ENCODE data around the gene EXTL2. TPM values are rescaled to one million over a fixed set of nuclear protein-coding genes. Genes with fewer than 3 reads are reported as not detected.
"Not testable (repeated sequence)": the region's sequence is repeated elsewhere in the genome, so short reads cannot be mapped to it uniquely, and the experiment has no call there.

Gene EXTL2
- total RNA-seq, 1 donor from 2014 or later: 31.5 TPM

DNA sequence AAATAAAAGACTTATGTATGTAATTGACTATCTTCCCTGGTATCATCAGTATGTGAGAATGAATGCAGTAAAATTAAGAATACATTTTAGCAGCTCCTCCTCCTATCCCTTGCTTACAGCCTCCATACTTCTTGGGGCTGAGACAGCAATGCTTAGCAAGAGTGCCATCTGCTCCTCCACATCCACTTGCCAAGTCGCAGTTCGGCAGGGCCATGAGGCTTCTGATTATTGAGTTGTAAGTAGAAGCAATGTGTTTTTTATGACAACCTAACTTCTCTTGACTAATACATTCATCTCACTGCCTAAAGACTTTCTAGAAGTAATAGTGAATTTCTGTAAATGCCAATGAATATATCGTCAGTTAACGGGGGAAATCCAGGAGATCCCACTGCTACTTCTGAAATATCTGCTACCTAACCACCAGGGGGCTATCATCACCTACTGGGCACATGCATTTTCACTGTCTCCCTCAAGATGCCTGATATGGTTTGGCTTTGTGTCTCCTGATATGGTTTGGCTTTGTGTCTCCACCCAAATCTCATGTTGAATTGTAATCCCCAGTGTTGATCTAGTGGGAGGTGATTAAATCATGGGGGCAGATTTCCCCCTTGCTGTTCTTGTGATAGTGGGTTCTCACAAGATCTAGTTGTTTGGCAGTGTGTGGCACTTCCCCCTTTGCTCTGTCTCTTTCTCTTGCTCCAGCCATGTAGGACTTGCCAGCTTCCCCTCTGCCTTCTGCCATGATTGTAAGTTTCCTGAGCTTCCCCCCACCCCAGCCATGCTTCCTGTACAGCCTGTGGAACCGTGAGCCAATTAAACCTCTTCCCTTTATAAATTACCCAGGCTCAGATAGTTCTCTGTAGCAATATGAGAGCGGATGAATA lies 59.6 kb downstream of the EXTL2 start:
- no peak for DNase-seq (ENCODE audit: low spot score)
- Mint-ChIP-seq H3K4me3 (ENCODE audit: unreplicated experiment) (no peak overlapping the region), H3K4me1 (ENCODE audit: unreplicated experiment) (peaks cover 2% of the 10 kb centered on the region), H3K36me3 (ENCODE audit: low read depth, unreplicated experiment) (no peaks in the 10 kb centered on the region), H3K27ac (ENCODE audit: unreplicated experiment) (no peak overlapping the region), H3K27me3 (ENCODE audit: unreplicated experiment) (no peaks in the 10 kb centered on the region), H3K9me3 (ENCODE audit: unreplicated experiment) (no peaks in the 10 kb centered on the region)
- TF ChIP-seq, protein P1, sequence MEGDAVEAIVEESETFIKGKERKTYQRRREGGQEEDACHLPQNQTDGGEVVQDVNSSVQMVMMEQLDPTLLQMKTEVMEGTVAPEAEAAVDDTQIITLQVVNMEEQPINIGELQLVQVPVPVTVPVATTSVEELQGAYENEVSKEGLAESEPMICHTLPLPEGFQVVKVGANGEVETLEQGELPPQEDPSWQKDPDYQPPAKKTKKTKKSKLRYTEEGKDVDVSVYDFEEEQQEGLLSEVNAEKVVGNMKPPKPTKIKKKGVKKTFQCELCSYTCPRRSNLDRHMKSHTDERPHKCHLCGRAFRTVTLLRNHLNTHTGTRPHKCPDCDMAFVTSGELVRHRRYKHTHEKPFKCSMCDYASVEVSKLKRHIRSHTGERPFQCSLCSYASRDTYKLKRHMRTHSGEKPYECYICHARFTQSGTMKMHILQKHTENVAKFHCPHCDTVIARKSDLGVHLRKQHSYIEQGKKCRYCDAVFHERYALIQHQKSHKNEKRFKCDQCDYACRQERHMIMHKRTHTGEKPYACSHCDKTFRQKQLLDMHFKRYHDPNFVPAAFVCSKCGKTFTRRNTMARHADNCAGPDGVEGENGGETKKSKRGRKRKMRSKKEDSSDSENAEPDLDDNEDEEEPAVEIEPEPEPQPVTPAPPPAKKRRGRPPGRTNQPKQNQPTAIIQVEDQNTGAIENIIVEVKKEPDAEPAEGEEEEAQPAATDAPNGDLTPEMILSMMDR (IDR thresholded peaks at IDR 0.05; ENCODE audit: unreplicated experiment): peak; percentile 64

DNA sequence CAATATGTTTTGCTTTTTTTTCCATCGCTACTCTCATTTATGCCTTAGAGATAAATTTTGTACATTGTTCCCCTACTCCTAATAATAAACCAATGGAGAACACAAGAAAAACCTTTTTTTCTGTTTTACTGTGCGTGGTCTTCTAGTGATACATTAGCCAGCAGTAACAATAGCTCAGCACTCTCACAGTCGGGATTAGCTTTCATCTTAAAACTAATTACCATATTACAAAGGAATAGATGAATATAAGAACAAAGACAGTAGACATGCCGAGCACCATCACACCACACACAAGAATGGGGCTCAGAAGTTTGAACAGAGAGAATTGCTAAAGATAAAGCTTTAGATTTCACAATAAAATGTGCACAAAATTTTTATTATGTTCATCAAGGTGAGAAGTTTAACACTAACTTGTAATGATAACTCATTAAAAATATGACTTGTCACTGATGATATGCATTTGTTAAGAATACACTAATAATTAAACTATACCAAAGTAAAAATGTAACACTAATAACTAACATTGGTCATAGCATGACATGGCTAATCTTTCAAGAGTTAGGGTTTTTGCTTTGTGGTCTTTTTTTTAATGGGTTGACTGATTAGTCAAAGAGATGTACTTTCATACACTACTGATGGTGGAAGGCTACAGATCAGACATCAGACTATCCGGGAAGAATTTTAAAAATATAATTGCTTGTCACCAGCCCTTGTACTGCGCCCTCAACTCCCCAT lies 61.8 kb downstream of the EXTL2 start:
- Mint-ChIP-seq H3K27me3 (ENCODE audit: unreplicated experiment) (no peaks in the 10 kb centered on the region), H3K9me3 (ENCODE audit: unreplicated experiment) (no peaks in the 10 kb centered on the region), H3K4me1 (ENCODE audit: unreplicated experiment) (peaks cover 2% of the 10 kb centered on the region), H3K4me3 (ENCODE audit: unreplicated experiment) (no peak overlapping the region), H3K27ac (ENCODE audit: unreplicated experiment) (no peak overlapping the region), H3K36me3 (ENCODE audit: low read depth, unreplicated experiment) (no peaks in the 10 kb centered on the region)
- TF ChIP-seq, protein P1 (IDR thresholded peaks at IDR 0.05; ENCODE audit: unreplicated experiment): no peak
- no peak for DNase-seq (ENCODE audit: low spot score)

DNA sequence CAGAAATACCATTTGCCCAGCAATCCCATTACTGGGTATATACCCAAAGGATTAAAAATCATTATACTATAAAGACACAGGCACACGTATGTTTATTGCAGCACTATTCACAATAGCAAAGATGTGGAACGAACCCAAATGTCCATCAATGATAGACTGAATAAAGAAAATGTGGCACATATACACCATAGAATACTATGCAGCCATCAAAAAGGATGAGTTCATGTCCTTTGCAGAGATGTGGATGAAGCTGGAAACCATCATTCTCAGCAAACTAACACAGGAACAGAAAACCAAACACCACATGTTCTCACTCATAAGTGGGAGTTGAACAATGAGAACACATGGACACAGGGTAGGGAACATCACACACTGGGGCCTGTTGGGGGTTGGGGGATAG lies 69.0 kb downstream of the EXTL2 start:
- H3K9me3 Mint-ChIP-seq (ENCODE audit: unreplicated experiment); H3K27me3 Mint-ChIP-seq (ENCODE audit: unreplicated experiment); H3K27ac Mint-ChIP-seq (ENCODE audit: unreplicated experiment); H3K4me1 Mint-ChIP-seq (ENCODE audit: unreplicated experiment); H3K4me3 Mint-ChIP-seq (ENCODE audit: unreplicated experiment); DNase-seq (ENCODE audit: low spot score); H3K36me3 Mint-ChIP-seq (ENCODE audit: low read depth, unreplicated experiment): not testable (repeated sequence)

Other genes with a start within 250 kb of the EXTL2 start
- gene VCAM1, start 175.1 kb downstream of the EXTL2 start, total RNA-seq (ENCODE audit: unreplicated experiment): not detected
- 33.2 TPM for gene SLC30A7, start 1.2 kb upstream of the EXTL2 start, total RNA-seq (ENCODE audit: unreplicated experiment)
- gene DPH5, start 130.9 kb upstream of the EXTL2 start, total RNA-seq (ENCODE audit: unreplicated experiment): 42.2 TPM